CD4-positive, CD25-positive, alpha-beta regulatory T cell (primary cell): ENCODE data around the gene HSBP1L1. TPM values are rescaled to one million over a fixed set of nuclear protein-coding genes. Genes with fewer than 3 reads are reported as not detected.

ENCODE experiments used
- ATAC-seq, 2 donors: fragments of 150-1000 bp; cut with Tn5 transposase; one replicate each; pipeline ENCODE4 v1.10.0; 2021; ENCODE audit warnings: low read depth in 2 of 2, moderate number of reproducible peaks in 2 of 2, moderate library complexity in 1 of 2
- DNase-seq, 3 donors: peaks; one replicate each; pipeline versions ENCODE4 v3.0.0 to v3.0.0-alpha.2; 2012 to 2022; ENCODE audit warnings: mixed read lengths in 1 of 3
- H3K27ac ChIP-seq: one replicate; pipeline ENCODE4 v1.7.0; 2013; ENCODE audit warnings: mild to moderate bottlenecking, low read length; ENCODE audit not compliant: insufficient read depth, poor library complexity, severe bottlenecking
- H3K27me3 ChIP-seq: one replicate; pipeline ENCODE4 v1.7.0; 2013; ENCODE audit warnings: low read length; ENCODE audit not compliant: control insufficient read depth, insufficient read depth
- H3K36me3 ChIP-seq: one replicate; pipeline ENCODE4 v1.7.0; 2013; ENCODE audit warnings: mild to moderate bottlenecking, low read length, moderate library complexity; ENCODE audit not compliant: control insufficient read depth, insufficient read depth
- H3K4me1 ChIP-seq: 2 replicates; pipeline ENCODE4 v1.7.0; 2013; ENCODE audit warnings: mild to moderate bottlenecking, low read length; ENCODE audit not compliant: insufficient read depth, control insufficient read depth, poor library complexity, severe bottlenecking
- H3K4me3 ChIP-seq: one replicate; pipeline ENCODE4 v1.7.0; 2013; ENCODE audit warnings: low read depth, mild to moderate bottlenecking, low read length, moderate library complexity
- H3K9me3 ChIP-seq, 2 experiments: 1 replicate in 1 of 2; 2 replicates in 1 of 2; pipeline ENCODE4 v1.7.0; 2013; ENCODE audit warnings: low read length in 2 of 2, mild to moderate bottlenecking in 1 of 2, moderate library complexity in 1 of 2; ENCODE audit not compliant: control insufficient read depth in 2 of 2
- H3K27ac Mint-ChIP-seq, 3 donors: one replicate each; pipeline ENCODE4 v1.8.0; 2020 to 2022; ENCODE audit warnings: mild to moderate bottlenecking in 3 of 3, mixed read lengths in 3 of 3, moderate library complexity in 2 of 3
- H3K27me3 Mint-ChIP-seq: one replicate; pipeline ENCODE4 v1.8.0; 2022; ENCODE audit warnings: mild to moderate bottlenecking, mixed read lengths
- H3K36me3 Mint-ChIP-seq: one replicate; pipeline ENCODE4 v1.8.0; 2020; ENCODE audit warnings: mixed read lengths
- H3K4me1 Mint-ChIP-seq, 4 donors: one replicate each; pipeline ENCODE4 v1.8.0; 2020 to 2022; ENCODE audit warnings: mixed read lengths in 4 of 4, mild to moderate bottlenecking in 1 of 4
- H3K4me3 Mint-ChIP-seq, 4 donors: one replicate each; pipeline ENCODE4 v1.8.0; 2020 to 2022; ENCODE audit warnings: mild to moderate bottlenecking in 4 of 4, mixed read lengths in 4 of 4, moderate library complexity in 3 of 4
- H3K9me3 Mint-ChIP-seq, 7 donors: one replicate each; pipeline ENCODE4 v1.8.0; 2020 to 2022; ENCODE audit warnings: mixed read lengths in 7 of 7, mild to moderate bottlenecking in 3 of 7, moderate library complexity in 2 of 7
- polyA plus RNA-seq, 4 donors: library from polyadenylated mRNA; unstranded; fragments of 300-500 nt; fragmentation: Illumina TruSeq; gene quantifications; one replicate each; pipeline ENCODE4 v1.2.3, GENCODE V29; 2021
- total RNA-seq: library from RNA; stranded (reverse); gene quantifications from one replicate; pipeline ENCODE4 v1.2.3, GENCODE V29; 2022

Gene HSBP1L1
- total and polyA plus RNA-seq, 5 donors from 2014 or later: 5.2 to 27.6 (median 10.5) TPM

DNA sequence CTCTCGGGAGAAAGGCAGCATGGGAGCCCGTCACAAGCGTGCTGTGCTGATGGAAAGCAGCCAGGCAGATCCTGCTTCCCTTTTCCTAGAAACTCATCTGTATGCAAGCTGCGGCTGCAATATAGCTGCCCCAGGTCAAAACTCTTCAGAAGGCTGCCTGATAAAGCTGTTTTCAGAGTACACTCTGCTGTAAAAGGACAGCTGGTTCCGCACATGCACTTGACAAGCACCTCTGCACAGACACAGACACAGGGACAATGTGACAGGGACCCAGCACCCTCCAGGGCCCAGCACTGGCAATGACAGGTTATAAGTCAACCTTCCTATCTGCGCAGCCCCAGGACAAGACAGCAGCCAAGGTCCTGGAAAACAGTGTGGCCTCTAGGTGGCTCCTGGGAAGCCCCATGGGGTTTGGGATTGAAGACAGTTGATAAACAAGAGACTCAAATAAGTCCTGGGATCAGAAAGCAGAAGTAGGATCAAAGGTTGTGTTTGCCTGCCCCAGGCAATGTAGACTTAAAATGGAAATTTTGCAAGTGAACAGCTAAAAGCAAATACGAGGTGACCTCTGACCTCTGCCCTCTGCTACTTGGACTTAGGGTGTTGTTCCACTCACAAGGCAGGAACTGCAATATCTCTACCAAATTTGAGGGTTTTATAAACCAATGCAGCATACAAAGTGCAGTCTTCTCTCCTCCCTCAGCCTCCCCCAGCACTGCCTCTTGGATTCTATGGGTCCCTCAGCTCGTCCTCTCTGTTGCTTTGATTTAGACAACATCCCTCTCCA, 29.9 kb upstream of the HSBP1L1 start:
- peaks cover 61% of the 10 kb centered on the region for H3K36me3 ChIP-seq
- H3K27ac Mint-ChIP-seq: no peak overlapping the region
- DNase-seq: no peak
- H3K36me3 Mint-ChIP-seq: peaks cover 89% of the 10 kb centered on the region
- H3K4me3 Mint-ChIP-seq: no peak overlapping the region
- ATAC-seq: no peak
- H3K9me3 ChIP-seq: peaks cover 33 to 65% of the 10 kb centered on the region in 2 experiments
- H3K27me3 Mint-ChIP-seq: no peaks in the 10 kb centered on the region
- no peaks in the 10 kb centered on the region for H3K27me3 ChIP-seq
- H3K4me3 ChIP-seq: no peak overlapping the region
- H3K4me1 ChIP-seq: no peaks in the 10 kb centered on the region
- H3K27ac ChIP-seq: no peak overlapping the region
- peaks cover 9 to 51% (median 24%) of the 10 kb centered on the region in 7 donors for H3K9me3 Mint-ChIP-seq
- peaks cover 2 to 12% (median 8%) of the 10 kb centered on the region in 4 donors for H3K4me1 Mint-ChIP-seq

- Histone ChIP-seq H3K36me3 (peaks cover 61% of the 10 kb centered on the region), H3K27ac (no peak overlapping the region), H3K27me3 (no peaks in the 10 kb centered on the region), H3K4me1 (no peaks in the 10 kb centered on the region), H3K9me3 (peaks cover 28 to 59% of the 10 kb centered on the region in 2 experiments), H3K4me3 (no peak overlapping the region)
- peaks cover 5 to 45% (median 22%) of the 10 kb centered on the region in 7 donors for H3K9me3 Mint-ChIP-seq
- H3K27me3 Mint-ChIP-seq: no peaks in the 10 kb centered on the region
- H3K36me3 Mint-ChIP-seq: peaks cover 89% of the 10 kb centered on the region
- H3K4me3 Mint-ChIP-seq: no peak overlapping the region
- no peak for ATAC-seq
- H3K27ac Mint-ChIP-seq: no peak overlapping the region
- no peak for DNase-seq
- H3K4me1 Mint-ChIP-seq: peaks cover 5 to 17% (median 11%) of the 10 kb centered on the region in 4 donors
Measured at GRCh38 chr18:79935098-79935480, 29.4 kb upstream of the HSBP1L1 start.

DNA sequence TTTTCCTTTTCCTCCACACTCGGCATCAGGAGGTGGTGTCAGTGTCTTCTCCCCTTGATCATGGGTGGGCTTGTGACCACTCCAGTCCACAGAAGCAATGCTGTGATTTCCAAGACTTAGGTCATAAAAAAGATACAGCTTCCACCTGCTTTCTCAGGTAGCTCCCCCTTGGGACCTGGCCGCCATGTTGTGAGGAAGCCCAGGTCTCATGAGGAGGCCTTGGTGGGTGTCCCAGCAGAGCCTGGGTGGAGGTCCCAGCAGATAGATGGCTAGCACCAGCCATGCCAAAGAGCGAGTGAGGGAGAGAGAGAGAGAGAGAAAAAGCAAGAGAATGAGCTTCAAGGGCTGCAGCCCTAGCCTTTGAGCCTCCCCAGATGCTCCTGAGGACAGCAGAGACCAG, 28.9 kb upstream of the HSBP1L1 start:
- peaks cover 24 to 55% of the 10 kb centered on the region in 2 experiments for H3K9me3 ChIP-seq
- H3K36me3 Mint-ChIP-seq: peaks cover 87% of the 10 kb centered on the region

GRCh38 chr18:79935925-79936324, 28.5 kb upstream of the HSBP1L1 start:
- H3K9me3 Mint-ChIP-seq: peaks cover 5 to 42% (median 21%) of the 10 kb centered on the region in 7 donors
- H3K36me3 Mint-ChIP-seq: peaks cover 87% of the 10 kb centered on the region
- peaks cover 5 to 18% (median 11%) of the 10 kb centered on the region in 4 donors for H3K4me1 Mint-ChIP-seq

More for the DNA sequence above, 28.9 kb upstream of the HSBP1L1 start:
- Mint-ChIP-seq H3K9me3 (peaks cover 5 to 42% (median 22%) of the 10 kb centered on the region in 7 donors), H3K4me1 (peaks cover 5 to 18% (median 11%) of the 10 kb centered on the region in 4 donors), H3K27me3 (no peaks in the 10 kb centered on the region), H3K4me3 (no peak overlapping the region), H3K27ac (no peak overlapping the region)
- ATAC-seq (no peak), DNase-seq (no peak)
- no peak overlapping the region for H3K4me3 ChIP-seq
- H3K4me1 ChIP-seq: no peaks in the 10 kb centered on the region
- no peak overlapping the region for H3K27ac ChIP-seq
- no peaks in the 10 kb centered on the region for H3K27me3 ChIP-seq
- peaks cover 62% of the 10 kb centered on the region for H3K36me3 ChIP-seq

GRCh38 chr18:79936641-79937040, 27.8 kb upstream of the HSBP1L1 start:
- Histone ChIP-seq H3K27me3 (no peaks in the 10 kb centered on the region), H3K4me3 (no peak overlapping the region), H3K4me1 (no peaks in the 10 kb centered on the region), H3K36me3 (peaks cover 63% of the 10 kb centered on the region), H3K9me3 (peaks cover 14 to 50% of the 10 kb centered on the region in 2 experiments), H3K27ac (no peak overlapping the region)
- H3K36me3 Mint-ChIP-seq: peaks cover 80% of the 10 kb centered on the region
- no peaks in the 10 kb centered on the region for H3K27me3 Mint-ChIP-seq
- H3K4me1 Mint-ChIP-seq: peaks cover 5 to 18% (median 11%) of the 10 kb centered on the region in 4 donors
- ATAC-seq: no peak
- no peak overlapping the region for H3K27ac Mint-ChIP-seq
- DNase-seq: no peak
- peaks cover 5 to 35% (median 16%) of the 10 kb centered on the region in 7 donors for H3K9me3 Mint-ChIP-seq
- H3K4me3 Mint-ChIP-seq: no peak overlapping the region

More at GRCh38 chr18:79935925-79936324, 28.5 kb upstream of the HSBP1L1 start:
- Histone ChIP-seq H3K4me1 (no peaks in the 10 kb centered on the region), H3K36me3 (peaks cover 62% of the 10 kb centered on the region), H3K27ac (no peak overlapping the region), H3K4me3 (no peak overlapping the region), H3K27me3 (no peaks in the 10 kb centered on the region), H3K9me3 (peaks cover 21 to 55% of the 10 kb centered on the region in 2 experiments)
- H3K27me3 Mint-ChIP-seq: no peaks in the 10 kb centered on the region
- no peak for DNase-seq
- ATAC-seq: no peak
- no peak overlapping the region for H3K27ac Mint-ChIP-seq
- H3K4me3 Mint-ChIP-seq: no peak overlapping the region

DNA sequence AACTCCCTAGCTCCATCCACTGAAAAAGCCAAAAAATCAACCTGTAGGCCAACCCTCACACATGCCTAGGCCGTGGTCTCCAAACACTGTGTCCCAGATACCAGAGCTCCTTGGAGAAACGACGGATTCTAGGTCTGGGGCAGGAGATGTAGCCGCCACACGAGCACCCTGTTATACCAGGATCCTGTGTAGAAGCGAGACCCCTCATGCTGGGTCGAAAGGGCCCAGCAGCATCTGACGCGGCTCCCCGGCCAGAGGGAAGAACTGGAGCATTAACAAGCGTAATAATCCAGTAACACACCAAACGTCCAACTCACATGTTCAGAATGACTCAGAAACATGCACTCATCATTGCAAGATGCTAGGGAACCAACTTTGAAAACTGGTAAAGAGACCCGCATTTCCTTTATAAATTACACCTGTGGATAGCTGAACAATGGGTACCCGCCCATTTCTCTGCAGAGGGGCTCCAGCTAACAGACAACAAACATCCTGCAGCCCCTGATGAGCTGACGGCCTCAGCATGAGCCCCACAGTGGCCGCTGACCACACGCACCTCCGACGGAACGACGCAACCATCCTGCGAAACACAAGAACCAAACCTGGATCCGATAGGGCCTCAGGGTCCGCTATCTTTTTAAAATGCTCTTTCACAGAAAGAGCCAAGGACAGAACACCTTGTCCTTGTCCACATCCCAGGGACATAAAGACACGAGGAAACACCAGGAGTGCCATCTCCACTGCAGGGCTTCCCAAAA, 27.2 kb upstream of the HSBP1L1 start:
- H3K36me3 ChIP-seq: peaks cover 68% of the 10 kb centered on the region
- no peaks in the 10 kb centered on the region for H3K4me1 ChIP-seq
- Mint-ChIP-seq H3K4me3 (no peak overlapping the region), H3K36me3 (peaks cover 81% of the 10 kb centered on the region), H3K27ac (no peak overlapping the region), H3K27me3 (no peaks in the 10 kb centered on the region), H3K4me1 (peaks cover 8 to 23% (median 14%) of the 10 kb centered on the region in 4 donors), H3K9me3 (peaks cover 5 to 32% (median 12%) of the 10 kb centered on the region in 7 donors)
- H3K9me3 ChIP-seq: peaks cover 11 to 44% of the 10 kb centered on the region in 2 experiments
- no peak for DNase-seq
- H3K27me3 ChIP-seq: no peaks in the 10 kb centered on the region
- H3K27ac ChIP-seq: no peak overlapping the region
- H3K4me3 ChIP-seq: no peak overlapping the region
- no peak for ATAC-seq

DNA sequence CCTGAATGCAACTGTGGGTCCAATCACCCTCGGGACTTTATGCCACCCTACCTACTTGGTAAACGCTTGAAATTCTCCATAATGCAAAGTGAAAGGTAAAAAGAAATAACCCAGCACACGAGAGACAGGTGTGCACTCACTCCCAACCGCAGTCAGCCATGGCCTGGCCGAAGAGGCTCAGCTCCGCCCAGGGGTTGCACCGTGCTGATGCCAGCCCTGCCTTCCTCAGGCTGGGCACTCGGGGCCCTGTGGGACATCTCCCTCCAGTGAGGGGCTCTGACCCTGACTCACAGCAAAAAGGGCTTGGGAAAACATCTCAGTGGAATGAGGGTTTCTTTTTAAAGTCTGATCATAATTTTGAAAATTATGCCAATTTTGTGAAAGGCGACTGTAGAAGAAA, 26.2 kb upstream of the HSBP1L1 start:
- ATAC-seq: no peak
- Histone ChIP-seq H3K36me3 (peaks cover 68% of the 10 kb centered on the region), H3K9me3 (peaks cover 3 to 36% of the 10 kb centered on the region in 2 experiments)

More for the DNA sequence above, 26.2 kb upstream of the HSBP1L1 start:
- H3K4me1 ChIP-seq: no peaks in the 10 kb centered on the region
- peaks cover 78% of the 10 kb centered on the region for H3K36me3 Mint-ChIP-seq
- H3K27me3 Mint-ChIP-seq: no peaks in the 10 kb centered on the region
- DNase-seq: no peak
- no peak overlapping the region for H3K27ac ChIP-seq
- no peak overlapping the region for H3K4me3 ChIP-seq
- no peak overlapping the region for H3K4me3 Mint-ChIP-seq
- H3K9me3 Mint-ChIP-seq: peaks cover 2 to 23% (median 6%) of the 10 kb centered on the region in 7 donors
- peaks cover 9 to 24% (median 15%) of the 10 kb centered on the region in 4 donors for H3K4me1 Mint-ChIP-seq
- H3K27me3 ChIP-seq: no peaks in the 10 kb centered on the region
- no peak overlapping the region for H3K27ac Mint-ChIP-seq
